Ishikawa (cell line): ENCODE results near the gene OR51A2.

Source experiments
- CEBPB ChIP-seq: IDR thresholded peaks from 2 replicates; pipeline ENCODE4 v1.6.1; 2012
- CREB1 ChIP-seq: IDR thresholded peaks from 2 replicates; pipeline ENCODE4 v1.6.1; 2012; ENCODE audit warnings: low read depth
- EGR1 ChIP-seq: IDR thresholded peaks from 2 replicates; pipeline ENCODE4 v1.6.1; 2012
- EP300 ChIP-seq: IDR thresholded peaks from 2 replicates; pipeline ENCODE4 v1.6.1; 2012; ENCODE audit warnings: borderline replicate concordance
- FOXM1 ChIP-seq: IDR thresholded peaks from 2 replicates; pipeline ENCODE4 v1.6.1; 2012; ENCODE audit warnings: low read depth, borderline replicate concordance
- MAX ChIP-seq: IDR thresholded peaks from 2 replicates; pipeline ENCODE4 v1.6.1; 2012
- NFIC ChIP-seq: IDR thresholded peaks from 2 replicates; pipeline ENCODE4 v1.6.1; 2012
- RAD21 ChIP-seq: IDR thresholded peaks from 2 replicates; pipeline ENCODE4 v1.6.1; 2012; ENCODE audit warnings: low read depth
- REST ChIP-seq: IDR thresholded peaks from 2 replicates; pipeline ENCODE4 v1.6.1; 2012; ENCODE audit warnings: low read depth, mild to moderate bottlenecking
- TAF1 ChIP-seq: IDR thresholded peaks from 2 replicates; pipeline ENCODE4 v1.6.1; 2012; ENCODE audit warnings: low read depth, mild to moderate bottlenecking
- TCF12 ChIP-seq: IDR thresholded peaks from 2 replicates; pipeline ENCODE4 v1.6.1; 2012; ENCODE audit warnings: low read depth
- TEAD4 ChIP-seq: IDR thresholded peaks from 2 replicates; pipeline ENCODE4 v1.6.1; 2012
- USF1 ChIP-seq: IDR thresholded peaks from 2 replicates; pipeline ENCODE4 v1.6.1; 2012
- YY1 ChIP-seq: IDR thresholded peaks from 2 replicates; pipeline ENCODE4 v1.6.1; 2012; ENCODE audit warnings: low read depth
- ZBTB7A ChIP-seq: IDR thresholded peaks from 2 replicates; pipeline ENCODE4 v1.6.1; 2012; ENCODE audit warnings: low read depth

OR51A2 gene

GRCh38 chr11:4979036-4979435 lies 23.5 kb upstream of the OR51A2 start:
- TF ChIP-seq CEBPB (no peak), YY1 (no peak), RAD21 (no peak), CREB1 (no peak), REST (no peak), USF1 (no peak), ZBTB7A (no peak), NFIC (no peak), TAF1 (no peak), FOXM1 (no peak), EP300 (no peak), TEAD4 (no peak), TCF12 (no peak), EGR1 (no peak), MAX (no peak)

GRCh38 chr11:4975436-4975835 lies 19.9 kb upstream of the OR51A2 start:
- TF ChIP-seq TAF1 (no peak), REST (no peak), NFIC (no peak), TCF12 (no peak), YY1 (no peak), USF1 (no peak), ZBTB7A (no peak), CEBPB (no peak)

- no peak for TF ChIP-seq YY1
- TF ChIP-seq FOXM1, result no peak
- no peak for TF ChIP-seq RAD21
- no peak for TF ChIP-seq ZBTB7A
- TF ChIP-seq MAX, result no peak
- TF ChIP-seq TCF12, result no peak
- TF ChIP-seq EP300, result no peak
- no peak for TF ChIP-seq CEBPB
- TF ChIP-seq TAF1, result no peak
- no peak for TF ChIP-seq REST
- TF ChIP-seq USF1, result no peak
- TF ChIP-seq TEAD4, result no peak
- TF ChIP-seq EGR1, result no peak
- TF ChIP-seq NFIC, result no peak
- TF ChIP-seq CREB1, result no peak
Observed at GRCh38 chr11:4962816-4963215, 7.3 kb upstream of the OR51A2 start.

- no peak for TF ChIP-seq TEAD4
- TF ChIP-seq TAF1, result no peak
- no peak for TF ChIP-seq RAD21
- no peak for TF ChIP-seq FOXM1
- no peak for TF ChIP-seq EP300
- no peak for TF ChIP-seq USF1
- TF ChIP-seq CREB1, result no peak
- no peak for TF ChIP-seq EGR1
- TF ChIP-seq ZBTB7A, result no peak
- no peak for TF ChIP-seq MAX
- no peak for TF ChIP-seq CEBPB
- TF ChIP-seq REST, result no peak
- TF ChIP-seq YY1, result no peak
Observed at GRCh38 chr11:4960877-4961276, 5.4 kb upstream of the OR51A2 start.
